Gastroesophageal sphincter (tissue), 4 donors: Measurements from ENCODE around the gene CIROP. TPM values are rescaled to one million over a fixed set of nuclear protein-coding genes. Genes with fewer than 3 reads are reported as not detected.

ENCODE experiments used
- ATAC-seq: fragments of 150-250 bp; one replicate; pipeline ENCODE4 v1.9.1; 2016; ENCODE audit warnings: mild to moderate bottlenecking, moderate library complexity
- H3K27ac ChIP-seq, 4 donors: fragments of 200-600 bp; sonication (generic) in 3 of 4; 1 replicate in 3 of 4; 2 replicates in 1 of 4; pipeline ENCODE4 v1.5.1; 2016 to 2019
- H3K27me3 ChIP-seq: fragments of 200-600 bp; sonication (generic); one replicate; pipeline ENCODE4 v1.5.1; 2019
- H3K36me3 ChIP-seq, 2 donors: fragments of 200-600 bp; sonication (generic); one replicate each; pipeline ENCODE4 v1.5.1; 2019; ENCODE audit warnings: control low read depth in 1 of 2
- H3K4me1 ChIP-seq, 3 donors: fragments of 200-600 bp; sonication (generic); 1 replicate in 2 of 3; 2 replicates in 1 of 3; pipeline ENCODE4 v1.5.1; 2016 to 2019; ENCODE audit warnings: control low read depth in 2 of 3
- H3K4me3 ChIP-seq, 2 donors: fragments of 200-600 bp; sonication (generic); one replicate each; pipeline ENCODE4 v1.5.1; 2019; ENCODE audit warnings: mild to moderate bottlenecking in 1 of 2, moderate library complexity in 1 of 2
- H3K9me3 ChIP-seq, 3 donors: fragments of 200-600 bp; sonication (generic); one replicate each; pipeline ENCODE4 v1.5.1; 2017 to 2019; ENCODE audit warnings: control low read depth in 2 of 3
- CTCF ChIP-seq, 4 experiments: fragments of 200-600 bp in 2 of 4; fragments of 450-650 bp in 2 of 4; sonication (generic) in 1 of 4; IDR thresholded peaks; one replicate each; pipeline ENCODE4 v1.5.1; 2017 to 2019; ENCODE audit warnings: antibody characterized with exemption in 4 of 4, mild to moderate bottlenecking in 2 of 4, moderate library complexity in 2 of 4
- EP300 ChIP-seq: sonication (generic); formaldehyde crosslinking; IDR thresholded peaks from one replicate; pipeline ENCODE4 v1.6.1; 2017; ENCODE audit warnings: antibody characterized with exemption, mild to moderate bottlenecking
- POLR2A ChIP-seq, 2 donors: fragments of 450-650 bp; IDR thresholded peaks; one replicate each; pipeline ENCODE4 v1.6.1; 2017; ENCODE audit warnings: antibody characterized with exemption in 2 of 2, mild to moderate bottlenecking in 2 of 2, moderate library complexity in 1 of 2
- POLR2AphosphoS5 ChIP-seq: sonication (generic); formaldehyde crosslinking; IDR thresholded peaks from one replicate; pipeline ENCODE4 v1.6.1; 2017; ENCODE audit warnings: antibody characterized with exemption
- WGBS, 2 donors: methylation state at CpG; one replicate each; pipeline ENCODE4 v1.1.5; 2018; ENCODE audit warnings: low coverage in 1 of 2; 5-methylcytosine and 5-hydroxymethylcytosine counted together
- total RNA-seq, 4 donors: library from RNA; depleted of rRNA; stranded (reverse); fragments of >200 nt; gene quantifications; one replicate each; pipeline ENCODE4 v1.1.0, GENCODE V29; 2016

Gene CIROP
- total RNA-seq, 4 donors from 2014 or later = 0.13 to 0.31 TPM; not detected in 2

- 9 to 20% methylated on average over 1 to 4 of the region's 51 CpGs for WGBS, 2 donors
- H3K9me3 ChIP-seq = no peaks in the 10 kb centered on the region
- ATAC-seq = peak; percentile 82
- TF ChIP-seq EP300 (no peak), POLR2AphosphoS5 (peak; percentile 57), CTCF (IDR thresholded peaks at IDR 0.05) (peak in 3 of 4 experiments; percentile 90 to 98 (median 96))
- H3K4me3 ChIP-seq = peak overlapping the region; percentile 58 to 76
- peaks cover 0 to 44% of the 10 kb centered on the region in 2 donors for H3K36me3 ChIP-seq
- H3K27me3 ChIP-seq = no peaks in the 10 kb centered on the region
- peak overlapping the region; percentile 29 to 84 (median 80) for H3K27ac ChIP-seq
- peaks cover 0 to 41% (median 14%) of the 10 kb centered on the region in 3 donors for H3K4me1 ChIP-seq
These were observed 46.8 kb downstream of the CIROP start for GRCh38 chr14:23057757-23058653.

DNA sequence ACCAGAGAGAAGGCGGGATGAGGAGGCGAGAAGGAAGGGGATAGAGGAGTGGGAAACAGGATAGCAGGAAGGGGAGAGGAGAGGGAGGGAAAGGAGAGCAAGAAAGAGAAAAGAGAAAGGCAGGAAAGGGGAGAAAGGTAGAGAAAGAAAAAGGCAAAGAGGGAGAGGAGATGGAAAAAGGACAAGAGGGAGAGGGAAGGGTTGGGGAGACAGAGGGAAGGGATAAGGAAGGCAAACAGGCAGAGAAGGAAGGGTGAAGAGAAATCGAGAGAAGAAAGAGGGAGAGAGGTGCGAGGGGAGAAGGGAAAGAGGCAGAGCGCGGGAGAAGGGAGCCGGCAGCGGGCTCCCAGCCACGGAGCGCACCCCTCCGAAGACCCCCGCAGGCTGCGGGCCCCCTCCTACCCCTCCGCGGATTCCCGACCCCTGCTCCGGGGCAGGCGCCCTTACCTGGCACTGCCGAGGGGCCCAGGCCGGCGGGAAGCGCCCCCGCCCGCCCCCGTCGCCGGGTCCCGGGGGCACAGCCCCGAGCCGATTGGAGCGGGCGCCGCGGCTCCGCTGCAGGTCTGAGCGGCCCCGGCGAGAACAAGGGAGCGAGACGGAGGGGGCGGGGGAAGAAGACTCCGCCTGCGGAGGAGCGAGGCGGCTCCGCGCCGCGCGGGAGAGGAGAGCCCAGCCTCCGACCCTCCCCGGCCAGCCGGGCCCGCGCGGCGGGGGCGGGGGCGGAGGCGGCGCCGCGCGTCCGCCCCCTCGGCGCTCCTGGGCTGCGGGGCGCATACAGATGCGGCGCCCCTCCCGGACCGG lies 47.6 kb downstream of the CIROP start, which contains the start of gene CDH24:
Gene CDH24 (minus strand): TSS at position 565 of the 801 bp plus-strand sequence. CDS start 1,787 bp downstream, outside the sequence.
- peak; percentile 82 for ATAC-seq
- no peaks in the 10 kb centered on the region for H3K9me3 ChIP-seq
- H3K27ac ChIP-seq = peak within 1 kb of the TSS; percentile 29 to 84 (median 80)
- TF ChIP-seq EP300 = no peak
- no peak for TF ChIP-seq CTCF (IDR thresholded peaks at IDR 0.05)
- peak; percentile 19 to 31 for TF ChIP-seq POLR2A (IDR thresholded peaks at IDR 0.05)
- TF ChIP-seq POLR2AphosphoS5 = no peak
- peaks cover 0 to 36% of the 10 kb centered on the region in 2 donors for H3K36me3 ChIP-seq
- no peaks in the 10 kb centered on the region for H3K27me3 ChIP-seq
- 0 to 9% methylated on average over 12 to 15 of the region's 73 CpGs for WGBS, 2 donors
- H3K4me3 ChIP-seq = peak within 1 kb of the TSS; percentile 58 to 76
- peaks cover 0 to 37% (median 12%) of the 10 kb centered on the region in 3 donors for H3K4me1 ChIP-seq

GRCh38 chr14:23056145-23056955 lies 48.4 kb downstream of the CIROP start:
- TF ChIP-seq CTCF (IDR thresholded peaks at IDR 0.05) = peak in 3 of 4 experiments; percentile 57 to 76 (median 64)
- TF ChIP-seq POLR2AphosphoS5 = no peak
- peak overlapping the region in 2 of 4 donors; percentile 29 to 84 for H3K27ac ChIP-seq
- ATAC-seq = no peak
- peaks cover 0 to 28% (median 10%) of the 10 kb centered on the region in 3 donors for H3K4me1 ChIP-seq
- peak overlapping the region in 1 of 2 donors; percentile 76 for H3K4me3 ChIP-seq
- no peaks in the 10 kb centered on the region for H3K27me3 ChIP-seq
- 4 to 9% methylated on average over 12 to 16 of the region's 17 CpGs for WGBS, 2 donors
- no peaks in the 10 kb centered on the region for H3K9me3 ChIP-seq
- peaks cover 0 to 29% of the 10 kb centered on the region in 2 donors for H3K36me3 ChIP-seq

GRCh38 chr14:23055621-23056144 lies 49.1 kb downstream of the CIROP start:
- Histone ChIP-seq H3K9me3 (no peaks in the 10 kb centered on the region), H3K27ac (no peak overlapping the region), H3K27me3 (no peaks in the 10 kb centered on the region), H3K4me1 (peaks cover 0 to 26% (median 10%) of the 10 kb centered on the region in 3 donors), H3K4me3 (no peak overlapping the region), H3K36me3 (peaks cover 0 to 22% of the 10 kb centered on the region in 2 donors)
- 67% methylated on average over 1 of the region's 6 CpGs; no CpG with 5 or more reads in 1 of the 2 donors for WGBS, 2 donors
- TF ChIP-seq POLR2A (IDR thresholded peaks at IDR 0.05) = peak in 1 of 2 donors; percentile 13
- no peak for TF ChIP-seq EP300
- no peak for ATAC-seq
